Activated T-helper 1 cell treated with anti-CD3 and anti-CD28 coated beads, Interleukin-12 subunit alpha, Interleukin-12 subunit beta, Interleukin-2, Interleukin-4 antibody, amounts not matched to agents 30 ng/mL and 10 ng/mL and 1 ng/mL, durations not matched to agents 14 hours and 24 hours and 36 hours (primary cell): Measurements from ENCODE around the gene HORMAD2. TPM values are rescaled to one million over a fixed set of nuclear protein-coding genes. Genes with fewer than 3 reads are reported as not detected.
A peak's percentile ranks its signal among the peaks of the same experiment; 100 is the strongest.

Experiments
- DNase-seq: peaks from one replicate; pipeline ENCODE4 v3.0.0; 2021; ENCODE audit warnings: low spot score
- H3K27ac Mint-ChIP-seq: one replicate; pipeline ENCODE4 v1.8.0; 2021; ENCODE audit warnings: mild to moderate bottlenecking, mixed read lengths
- H3K27me3 Mint-ChIP-seq: one replicate; pipeline ENCODE4 v1.8.0; 2022; ENCODE audit warnings: mild to moderate bottlenecking, moderate library complexity, mixed read lengths; ENCODE audit not compliant: insufficient read depth
- H3K36me3 Mint-ChIP-seq: one replicate; pipeline ENCODE4 v1.8.0; 2021; ENCODE audit warnings: low read depth, mixed read lengths
- H3K4me1 Mint-ChIP-seq: one replicate; pipeline ENCODE4 v1.8.0; 2021; ENCODE audit warnings: low read depth, mixed read lengths
- H3K4me3 Mint-ChIP-seq: one replicate; pipeline ENCODE4 v1.8.0; 2021; ENCODE audit warnings: mild to moderate bottlenecking, moderate library complexity, mixed read lengths
- H3K9me3 Mint-ChIP-seq: one replicate; pipeline ENCODE4 v1.8.0; 2021; ENCODE audit warnings: mixed read lengths
- intact Hi-C: fragments of 100-400 bp; cut with micrococcal nuclease; formaldehyde crosslinking; loops from one replicate; pipeline ENCODE4 v1.15.1; 2024
- total RNA-seq: library from RNA; stranded (reverse); gene quantifications from 2 replicates; pipeline ENCODE4 v1.2.3, GENCODE V29; 2022

Gene HORMAD2
- total RNA-seq, 1 donor from 2014 or later, result 0.21 TPM

- intact Hi-C loops, result no loop called here
- Mint-ChIP-seq H3K4me3 (no peak overlapping the region), H3K27me3 (no peaks in the 10 kb centered on the region), H3K9me3 (no peaks in the 10 kb centered on the region), H3K4me1 (peaks cover 40% of the 10 kb centered on the region), H3K36me3 (no peaks in the 10 kb centered on the region), H3K27ac (no peak overlapping the region)
- DNase-seq, result no peak
Observed at GRCh38 chr22:30201945-30202344, 121.7 kb downstream of the HORMAD2 start.

GRCh38 chr22:30202531-30203006 lies 122.3 kb downstream of the HORMAD2 start:
- H3K4me1 Mint-ChIP-seq, result peaks cover 34% of the 10 kb centered on the region

GRCh38 chr22:30204015-30204741 lies 123.9 kb downstream of the HORMAD2 start:
- no peak overlapping the region for H3K4me3 Mint-ChIP-seq
- intact Hi-C loops, result no loop called here
- no peak overlapping the region for H3K27ac Mint-ChIP-seq

More at GRCh38 chr22:30202531-30203006, 122.3 kb downstream of the HORMAD2 start:
- no peak overlapping the region for H3K27ac Mint-ChIP-seq
- no peak overlapping the region for H3K4me3 Mint-ChIP-seq
- H3K36me3 Mint-ChIP-seq, result no peaks in the 10 kb centered on the region
- no peak for DNase-seq
- no peaks in the 10 kb centered on the region for H3K27me3 Mint-ChIP-seq
- no peaks in the 10 kb centered on the region for H3K9me3 Mint-ChIP-seq
- intact Hi-C loops, result no loop called here

GRCh38 chr22:30204742-30205111 lies 124.5 kb downstream of the HORMAD2 start:
- intact Hi-C loops, result no loop called here
- H3K4me1 Mint-ChIP-seq, result peaks cover 26% of the 10 kb centered on the region
- no peak overlapping the region for H3K4me3 Mint-ChIP-seq
- DNase-seq, result no peak
- no peaks in the 10 kb centered on the region for H3K27me3 Mint-ChIP-seq
- H3K27ac Mint-ChIP-seq, result no peak overlapping the region
- H3K9me3 Mint-ChIP-seq, result no peaks in the 10 kb centered on the region
- no peaks in the 10 kb centered on the region for H3K36me3 Mint-ChIP-seq

More at GRCh38 chr22:30204015-30204741, 123.9 kb downstream of the HORMAD2 start:
- H3K4me1 Mint-ChIP-seq, result peaks cover 25% of the 10 kb centered on the region
- H3K9me3 Mint-ChIP-seq, result no peaks in the 10 kb centered on the region
- no peak for DNase-seq
- no peaks in the 10 kb centered on the region for H3K27me3 Mint-ChIP-seq
- H3K36me3 Mint-ChIP-seq, result no peaks in the 10 kb centered on the region

GRCh38 chr22:30205281-30206115 lies 125.2 kb downstream of the HORMAD2 start:
- intact Hi-C loops, result no loop called here
- Mint-ChIP-seq H3K27me3 (no peaks in the 10 kb centered on the region), H3K9me3 (no peaks in the 10 kb centered on the region), H3K4me1 (peaks cover 27% of the 10 kb centered on the region), H3K4me3 (no peak overlapping the region), H3K36me3 (no peaks in the 10 kb centered on the region), H3K27ac (no peak overlapping the region)
- DNase-seq, result no peak

- intact Hi-C loops, result no loop called here
- H3K4me1 Mint-ChIP-seq, result peaks cover 31% of the 10 kb centered on the region
- H3K27me3 Mint-ChIP-seq, result no peaks in the 10 kb centered on the region
- H3K4me3 Mint-ChIP-seq, result no peak overlapping the region
- H3K36me3 Mint-ChIP-seq, result no peaks in the 10 kb centered on the region
- no peak overlapping the region for H3K27ac Mint-ChIP-seq
- DNase-seq, result no peak
- H3K9me3 Mint-ChIP-seq, result no peaks in the 10 kb centered on the region
Observed at GRCh38 chr22:30206944-30207343, 126.7 kb downstream of the HORMAD2 start.

- no peaks in the 10 kb centered on the region for H3K9me3 Mint-ChIP-seq
- H3K36me3 Mint-ChIP-seq, result no peaks in the 10 kb centered on the region
- H3K4me1 Mint-ChIP-seq, result peaks cover 41% of the 10 kb centered on the region
- H3K27me3 Mint-ChIP-seq, result no peaks in the 10 kb centered on the region
- DNase-seq, result no peak
- intact Hi-C loops, result no loop called here
- H3K4me3 Mint-ChIP-seq, result no peak overlapping the region
- no peak overlapping the region for H3K27ac Mint-ChIP-seq
Observed at GRCh38 chr22:30208631-30209603, 128.7 kb downstream of the HORMAD2 start.

GRCh38 chr22:30209642-30210041 lies 129.4 kb downstream of the HORMAD2 start:
- H3K9me3 Mint-ChIP-seq, result no peaks in the 10 kb centered on the region
- intact Hi-C loops, result no loop called here
- H3K36me3 Mint-ChIP-seq, result no peaks in the 10 kb centered on the region
- H3K4me1 Mint-ChIP-seq, result peaks cover 42% of the 10 kb centered on the region
- no peak overlapping the region for H3K27ac Mint-ChIP-seq
- H3K27me3 Mint-ChIP-seq, result no peaks in the 10 kb centered on the region
- DNase-seq, result no peak
- H3K4me3 Mint-ChIP-seq, result no peak overlapping the region

- no peak overlapping the region for H3K4me3 Mint-ChIP-seq
- peaks cover 48% of the 10 kb centered on the region for H3K4me1 Mint-ChIP-seq
- no peaks in the 10 kb centered on the region for H3K9me3 Mint-ChIP-seq
- H3K27ac Mint-ChIP-seq, result peak overlapping the region; percentile 64
- no peaks in the 10 kb centered on the region for H3K36me3 Mint-ChIP-seq
- H3K27me3 Mint-ChIP-seq, result no peaks in the 10 kb centered on the region
- intact Hi-C loops, result no loop called here
- no peak for DNase-seq
Observed at GRCh38 chr22:30210235-30210909, 130.1 kb downstream of the HORMAD2 start.

GRCh38 chr22:30211124-30211820 lies 131.0 kb downstream of the HORMAD2 start:
- Mint-ChIP-seq H3K27ac (no peak overlapping the region), H3K27me3 (no peaks in the 10 kb centered on the region), H3K36me3 (no peaks in the 10 kb centered on the region), H3K4me3 (no peak overlapping the region), H3K9me3 (no peaks in the 10 kb centered on the region), H3K4me1 (peaks cover 52% of the 10 kb centered on the region)
- no peak for DNase-seq
- intact Hi-C loops, result no loop called here

GRCh38 chr22:30212363-30212995 lies 132.2 kb downstream of the HORMAD2 start:
- H3K9me3 Mint-ChIP-seq, result no peaks in the 10 kb centered on the region
- no peak for DNase-seq
- H3K36me3 Mint-ChIP-seq, result no peaks in the 10 kb centered on the region
- H3K4me1 Mint-ChIP-seq, result peaks cover 54% of the 10 kb centered on the region
- H3K27me3 Mint-ChIP-seq, result no peaks in the 10 kb centered on the region
- H3K4me3 Mint-ChIP-seq, result peak overlapping the region; percentile 4
- intact Hi-C loops, result loop anchor here (1.0 to 2.0 kb wide), 3 partner anchors 16 to 34 kb away; no protein-coding TSS in a partner anchor
- H3K27ac Mint-ChIP-seq, result peak overlapping the region; percentile 81
